Endothelial cell of umbilical vein (primary cell): Measurements from ENCODE around the gene RSPH6A. TPM values are rescaled to one million over a fixed set of nuclear protein-coding genes. Genes with fewer than 3 reads are reported as not detected.
"Not testable (repeated sequence)": the region's sequence is repeated elsewhere in the genome, so short reads cannot be mapped to it uniquely, and the experiment has no call there.

Experiments used
- BruUV-seq: library from RNA; stranded (reverse); fragments of 400-500 nt; replicated peaks from 2 replicates; lab custom pipeline; 2021; lab: Mats Ljungman, UMichigan
- CTCF ChIA-PET: fragments of 300-600, 350-600 bp; sonication (Branson Sonifier 250); formaldehyde crosslinking; loops from one replicate; lab custom pipeline; 2021; ENCODE audit warnings: antibody characterized with exemption, inconsistent platforms; lab: Charles Lee
- POLR2A ChIA-PET: fragments of 300-600, 350-600 bp; sonication (Branson Sonifier 250); formaldehyde crosslinking; loops from one replicate; lab custom pipeline; 2021; ENCODE audit warnings: antibody characterized with exemption, inconsistent platforms; lab: Charles Lee
- DNase-seq: peaks from one replicate; pipeline ENCODE4 v3.0.0-alpha.2; 2011; ENCODE audit warnings: low read depth, low spot score
- FAIRE-seq: peaks from 2 replicates; lab custom pipeline; 2011; peaks lifted over from hg19 to GRCh38; lab: Jason Lieb, UNC
- H2AFZ ChIP-seq: 2 replicates; pipeline ENCODE4 v1.6.0; 2012; ENCODE audit warnings: low read depth, low read length, control low read depth, inconsistent platforms
- H3K27ac ChIP-seq: 2 replicates; pipeline ENCODE4 v1.5.1; 2011; ENCODE audit warnings: low read depth, mild to moderate bottlenecking, control low read depth, low read length, moderate library complexity; ENCODE audit not compliant: insufficient read depth
- H3K27me3 ChIP-seq, 2 experiments: 2 replicates each; pipeline versions ENCODE4 v1.6.0 to v1.6.1; 2011; ENCODE audit warnings: low read length in 2 of 2, mixed read lengths in 1 of 2; ENCODE audit not compliant: control insufficient read depth in 2 of 2, insufficient read depth in 2 of 2
- H3K36me3 ChIP-seq, 2 experiments: 2 replicates in 1 of 2; 3 replicates in 1 of 2; pipeline ENCODE4 v1.5.1; 2011; ENCODE audit warnings: low read length in 2 of 2, mild to moderate bottlenecking in 1 of 2, moderate library complexity in 1 of 2; ENCODE audit not compliant: control insufficient read depth in 2 of 2, insufficient read depth in 2 of 2; ENCODE audit errors: extremely low read depth in 1 of 2
- H3K4me1 ChIP-seq: 3 replicates; pipeline ENCODE4 v1.5.1; 2011; ENCODE audit warnings: mild to moderate bottlenecking, low read length; ENCODE audit not compliant: control insufficient read depth, insufficient read depth; ENCODE audit errors: extremely low read depth
- H3K4me2 ChIP-seq: 2 replicates; pipeline ENCODE4 v1.6.1; 2011; ENCODE audit warnings: low read length, control low read depth, mixed read lengths; ENCODE audit not compliant: insufficient read depth
- H3K4me3 ChIP-seq, 3 experiments: fragments of 200-600 bp in 1 of 3; sonication (generic), shearing (Covaris generic) in 1 of 3; replicated peaks in 1 of 3; 2 replicates each; pipeline ENCODE4 v1.5.1; 2011 to 2016; ENCODE audit warnings: control low read depth in 3 of 3, low read length in 3 of 3, mild to moderate bottlenecking in 2 of 3, inconsistent platforms in 1 of 3, low read depth in 1 of 3, moderate library complexity in 1 of 3; ENCODE audit not compliant: insufficient read depth in 1 of 3
- H3K79me2 ChIP-seq: 2 replicates; pipeline ENCODE4 v1.6.0; 2012; ENCODE audit warnings: low read length, inconsistent platforms; ENCODE audit not compliant: control insufficient read depth, insufficient read depth
- H3K9ac ChIP-seq: replicated peaks from 2 replicates; pipeline ENCODE3; 2011; ENCODE audit warnings: low read length, control low read depth; ENCODE audit not compliant: insufficient read depth; ENCODE audit errors: extremely low read depth
- H3K9me1 ChIP-seq: replicated peaks from 3 replicates; pipeline ENCODE4 v1.6.0; 2011; ENCODE audit warnings: mild to moderate bottlenecking, low read length; ENCODE audit not compliant: control insufficient read depth, insufficient read depth; ENCODE audit errors: extremely low read depth
- H3K9me3 ChIP-seq: replicated peaks from 2 replicates; pipeline ENCODE4 v1.5.1; 2012; ENCODE audit warnings: low read length, inconsistent platforms; ENCODE audit not compliant: control insufficient read depth, insufficient read depth
- H4K20me1 ChIP-seq: replicated peaks from 2 replicates; pipeline ENCODE3; 2011; ENCODE audit warnings: mild to moderate bottlenecking, low read length; ENCODE audit not compliant: control insufficient read depth, insufficient read depth; ENCODE audit errors: extremely low read depth
- CTCF ChIP-seq, 2 donors: IDR thresholded peaks; 1 replicate in 1 of 2; 2 replicates in 1 of 2; pipeline ENCODE4 v1.5.1; 2011; ENCODE audit warnings: low read length in 2 of 2, mild to moderate bottlenecking in 2 of 2, moderate library complexity in 2 of 2, control low read depth in 1 of 2, inconsistent platforms in 1 of 2, low read depth in 1 of 2; ENCODE audit not compliant: insufficient read depth in 1 of 2; ENCODE audit errors: extremely low read depth in 1 of 2
- EZH2 ChIP-seq: IDR thresholded peaks from 2 replicates; pipeline ENCODE4 v1.6.1; 2012; ENCODE audit warnings: borderline replicate concordance, low read depth, mild to moderate bottlenecking, moderate library complexity, low read length, inconsistent platforms; ENCODE audit not compliant: severe bottlenecking
- FOS ChIP-seq: IDR thresholded peaks from 2 replicates; pipeline ENCODE4 v1.6.1; 2011; ENCODE audit warnings: mild to moderate bottlenecking, low read length, moderate library complexity, borderline replicate concordance; ENCODE audit not compliant: insufficient read depth
- GATA2 ChIP-seq: IDR thresholded peaks from 2 replicates; pipeline ENCODE4 v1.7.0; 2011; ENCODE audit warnings: low read depth, mild to moderate bottlenecking, moderate library complexity, mixed read lengths, low read length; ENCODE audit not compliant: insufficient read length, insufficient read depth
- JUN ChIP-seq: IDR thresholded peaks from 2 replicates; pipeline ENCODE4 v1.6.1; 2011; ENCODE audit warnings: borderline replicate concordance, low read depth; ENCODE audit not compliant: insufficient read length, insufficient read depth
- MAX ChIP-seq: IDR thresholded peaks from 2 replicates; pipeline ENCODE4 v1.6.1; 2011; ENCODE audit not compliant: insufficient read depth, insufficient read length
- MYC ChIP-seq: IDR thresholded peaks from one replicate; pipeline ENCODE4 v1.6.1; 2011; ENCODE audit warnings: mild to moderate bottlenecking, low read depth, low read length
- POLR2A ChIP-seq: IDR thresholded peaks from 2 replicates; pipeline ENCODE4 v1.6.1; 2012; ENCODE audit warnings: low read depth, mild to moderate bottlenecking, control low read depth, low read length
- POLR2AphosphoS5 ChIP-seq: IDR thresholded peaks from 2 replicates; pipeline ENCODE4 v1.6.1; 2012; ENCODE audit warnings: low read depth, mild to moderate bottlenecking, control low read depth, low read length, moderate library complexity; ENCODE audit not compliant: insufficient read depth
- dilution Hi-C: fragments of 300-500 bp; cut with MboI; formaldehyde crosslinking; loops from one replicate; pipeline ENCODE4 v1.15.0; 2019; ENCODE audit warnings: low sequenced_read_pairs; ENCODE audit not compliant: extremely low pct_ligation_motif_present
- intact Hi-C: fragments of 100-400 bp; cut with micrococcal nuclease; formaldehyde crosslinking; loops from one replicate; pipeline ENCODE4 v1.10.0; 2022
- polyA plus RNA-seq, 4 experiments: library from polyadenylated mRNA; depleted of rRNA in 3 of 4; stranded (reverse) in 3 of 4; unstranded in 1 of 4; fragments of >200 nt; gene quantifications; 2 replicates each; pipeline versions ENCODE4 v1.2.1 to v1.2.3, GENCODE V29; 2011 to 2012; ENCODE audit warnings: missing spikeins in 1 of 4
- total RNA-seq: library from RNA; stranded (reverse); gene quantifications from 2 replicates; pipeline ENCODE4 v1.2.3, GENCODE V29; 2021

Gene RSPH6A
- total and polyA plus RNA-seq, 2 donors (not counting 3 experiments of a cell fraction or from before 2014, with no cell fraction given) = 0.03 to 0.62 TPM

GRCh38 chr19:45800070-45800553, 15.0 kb downstream of the RSPH6A start:
- FAIRE-seq = no peak
- intact Hi-C loops = no loop called here
- Histone ChIP-seq H3K27me3 (no peaks in the 10 kb centered on the region), H3K4me3 (no peak overlapping the region), H3K9ac (no peak overlapping the region), H3K4me1 (no peaks in the 10 kb centered on the region), H2AFZ (no peak overlapping the region), H3K4me2 (no peak overlapping the region), H3K79me2 (no peaks in the 10 kb centered on the region), H3K36me3 (no peaks in the 10 kb centered on the region), H4K20me1 (no peaks in the 10 kb centered on the region), H3K9me1 (no peaks in the 10 kb centered on the region), H3K27ac (no peak overlapping the region), H3K9me3 (no peaks in the 10 kb centered on the region)
- DNase-seq = no peak
- dilution Hi-C loops = no loop called here
- ChIA-PET POLR2A (no interaction called here), CTCF (interaction anchor here (1.1 to 5.7 kb wide), 11 partner anchors 10 to 229 kb away, joined by 3 to 125 read pairs (median 9); partner anchors contain the start of genes DMPK, FBXO46 and SIX5)
- no peak for TF ChIP-seq JUN
- TF ChIP-seq MAX = no peak
- no peak for TF ChIP-seq POLR2AphosphoS5
- TF ChIP-seq MYC = no peak
- no peak for TF ChIP-seq POLR2A
- no peak for TF ChIP-seq CTCF (IDR thresholded peaks at IDR 0.05; ENCODE audit: extremely low read depth in 1 of 2, insufficient read depth in 1 of 2, low read depth in 1 of 2, low read length in 2 of 2)
- no peak for TF ChIP-seq GATA2
- no peak for TF ChIP-seq EZH2
- no peak for TF ChIP-seq FOS
- BruUV-seq = no TSS peak

GRCh38 chr19:45799541-45799940, 15.6 kb downstream of the RSPH6A start:
- H3K27ac ChIP-seq, H3K79me2 ChIP-seq, H3K36me3 ChIP-seq, FAIRE-seq, DNase-seq, H3K9me1 ChIP-seq, H3K27me3 ChIP-seq, H2AFZ ChIP-seq, dilution Hi-C loops, H3K4me2 ChIP-seq, H3K9ac ChIP-seq, H3K9me3 ChIP-seq, BruUV-seq, H4K20me1 ChIP-seq, H3K4me3 ChIP-seq, H3K4me1 ChIP-seq: not testable (repeated sequence)
- POLR2A ChIA-PET = interaction anchor here (1.2 kb wide), 1 partner anchor 30 kb away, joined by 3 read pairs; the partner anchor contains the start of gene SIX5
- CTCF ChIA-PET = interaction anchor here (0.7 to 5.7 kb wide), 23 partner anchors 8 to 229 kb away, joined by 3 to 125 read pairs (median 4); partner anchors contain the start of genes DMPK, FBXO46, IRF2BP1 and SIX5
- intact Hi-C loops = loop anchor here (1.0 kb wide), 1 partner anchor 29 kb away; no protein-coding TSS in a partner anchor
